ENCODE results near the gene CYFIP1.

- TF ChIP-seq ZNF23 (tag by site-specific recombination; IDR thresholded peaks at IDR 0.05; ENCODE audit: borderline replicate concordance) (no peak), ZNF670 (tag by site-specific recombination; IDR thresholded peaks at IDR 0.05; ENCODE audit: low read depth) (no peak), GLIS1 (tag by site-specific recombination; IDR thresholded peaks at IDR 0.05) (no peak)
- TF ChIP-seq, protein P1, sequence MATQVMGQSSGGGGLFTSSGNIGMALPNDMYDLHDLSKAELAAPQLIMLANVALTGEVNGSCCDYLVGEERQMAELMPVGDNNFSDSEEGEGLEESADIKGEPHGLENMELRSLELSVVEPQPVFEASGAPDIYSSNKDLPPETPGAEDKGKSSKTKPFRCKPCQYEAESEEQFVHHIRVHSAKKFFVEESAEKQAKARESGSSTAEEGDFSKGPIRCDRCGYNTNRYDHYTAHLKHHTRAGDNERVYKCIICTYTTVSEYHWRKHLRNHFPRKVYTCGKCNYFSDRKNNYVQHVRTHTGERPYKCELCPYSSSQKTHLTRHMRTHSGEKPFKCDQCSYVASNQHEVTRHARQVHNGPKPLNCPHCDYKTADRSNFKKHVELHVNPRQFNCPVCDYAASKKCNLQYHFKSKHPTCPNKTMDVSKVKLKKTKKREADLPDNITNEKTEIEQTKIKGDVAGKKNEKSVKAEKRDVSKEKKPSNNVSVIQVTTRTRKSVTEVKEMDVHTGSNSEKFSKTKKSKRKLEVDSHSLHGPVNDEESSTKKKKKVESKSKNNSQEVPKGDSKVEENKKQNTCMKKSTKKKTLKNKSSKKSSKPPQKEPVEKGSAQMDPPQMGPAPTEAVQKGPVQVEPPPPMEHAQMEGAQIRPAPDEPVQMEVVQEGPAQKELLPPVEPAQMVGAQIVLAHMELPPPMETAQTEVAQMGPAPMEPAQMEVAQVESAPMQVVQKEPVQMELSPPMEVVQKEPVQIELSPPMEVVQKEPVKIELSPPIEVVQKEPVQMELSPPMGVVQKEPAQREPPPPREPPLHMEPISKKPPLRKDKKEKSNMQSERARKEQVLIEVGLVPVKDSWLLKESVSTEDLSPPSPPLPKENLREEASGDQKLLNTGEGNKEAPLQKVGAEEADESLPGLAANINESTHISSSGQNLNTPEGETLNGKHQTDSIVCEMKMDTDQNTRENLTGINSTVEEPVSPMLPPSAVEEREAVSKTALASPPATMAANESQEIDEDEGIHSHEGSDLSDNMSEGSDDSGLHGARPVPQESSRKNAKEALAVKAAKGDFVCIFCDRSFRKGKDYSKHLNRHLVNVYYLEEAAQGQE (tag by site-specific recombination; IDR thresholded peaks at IDR 0.05) = no peak
- TF ChIP-seq, protein P2, sequence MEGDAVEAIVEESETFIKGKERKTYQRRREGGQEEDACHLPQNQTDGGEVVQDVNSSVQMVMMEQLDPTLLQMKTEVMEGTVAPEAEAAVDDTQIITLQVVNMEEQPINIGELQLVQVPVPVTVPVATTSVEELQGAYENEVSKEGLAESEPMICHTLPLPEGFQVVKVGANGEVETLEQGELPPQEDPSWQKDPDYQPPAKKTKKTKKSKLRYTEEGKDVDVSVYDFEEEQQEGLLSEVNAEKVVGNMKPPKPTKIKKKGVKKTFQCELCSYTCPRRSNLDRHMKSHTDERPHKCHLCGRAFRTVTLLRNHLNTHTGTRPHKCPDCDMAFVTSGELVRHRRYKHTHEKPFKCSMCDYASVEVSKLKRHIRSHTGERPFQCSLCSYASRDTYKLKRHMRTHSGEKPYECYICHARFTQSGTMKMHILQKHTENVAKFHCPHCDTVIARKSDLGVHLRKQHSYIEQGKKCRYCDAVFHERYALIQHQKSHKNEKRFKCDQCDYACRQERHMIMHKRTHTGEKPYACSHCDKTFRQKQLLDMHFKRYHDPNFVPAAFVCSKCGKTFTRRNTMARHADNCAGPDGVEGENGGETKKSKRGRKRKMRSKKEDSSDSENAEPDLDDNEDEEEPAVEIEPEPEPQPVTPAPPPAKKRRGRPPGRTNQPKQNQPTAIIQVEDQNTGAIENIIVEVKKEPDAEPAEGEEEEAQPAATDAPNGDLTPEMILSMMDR (tag by site-specific recombination; IDR thresholded peaks at IDR 0.05) = no peak
Measured at GRCh38 chr15:22948056-22948455, 32.1 kb downstream of the CYFIP1 start.

Measured in HEK293 (cell line).